HK-2 (cell line): ENCODE data around the gene SUPT7L.
"Not testable (repeated sequence)": the region's sequence is repeated elsewhere in the genome, so short reads cannot be mapped to it uniquely, and the experiment has no call there.

Experiments used
- DNase-seq: peaks from one replicate; pipeline ENCODE4 v3.0.0-alpha.2; 2018; ENCODE audit not compliant: unreplicated experiment

The SUPT7L gene

DNA sequence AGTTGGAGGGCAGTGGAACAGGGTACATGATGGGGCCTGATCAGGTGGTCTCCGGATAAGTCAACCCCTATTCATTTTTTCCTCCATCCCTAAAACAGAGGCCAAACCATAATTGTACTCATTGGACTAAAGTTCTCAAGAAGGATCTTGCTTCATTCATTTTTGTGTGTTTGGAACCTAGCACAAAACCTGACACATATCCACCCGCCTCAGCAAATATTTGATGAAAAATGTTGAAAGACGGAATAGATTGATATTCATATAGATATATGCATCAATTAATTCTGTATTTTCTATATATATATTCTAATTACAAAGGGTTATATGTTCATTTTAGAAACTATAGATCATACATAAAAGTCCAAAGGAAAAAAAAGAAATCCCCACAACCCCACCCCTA lies 22.2 kb upstream of the SUPT7L start:
- no peak for DNase-seq

DNA sequence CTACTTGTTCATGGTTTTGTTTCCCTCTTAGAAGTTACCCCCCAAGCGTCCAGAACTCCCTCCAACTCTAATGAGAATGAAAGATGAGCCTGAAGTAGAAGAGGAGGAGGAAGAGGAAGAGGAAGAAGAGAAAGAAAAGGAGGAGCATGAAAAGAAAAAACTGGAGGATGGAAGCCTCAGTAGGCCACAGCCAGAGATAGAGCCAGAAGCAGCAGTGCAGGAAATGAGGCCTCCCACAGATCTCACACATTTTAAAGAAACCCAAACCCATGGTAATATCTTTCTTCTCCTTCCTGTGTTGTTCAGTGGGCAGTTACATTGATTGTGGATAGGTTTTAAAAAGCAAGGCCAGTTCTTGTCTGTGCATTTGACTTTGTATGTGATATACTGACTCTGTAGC lies 21.6 kb upstream of the SUPT7L start:
- DNase-seq = not testable (repeated sequence)

DNA sequence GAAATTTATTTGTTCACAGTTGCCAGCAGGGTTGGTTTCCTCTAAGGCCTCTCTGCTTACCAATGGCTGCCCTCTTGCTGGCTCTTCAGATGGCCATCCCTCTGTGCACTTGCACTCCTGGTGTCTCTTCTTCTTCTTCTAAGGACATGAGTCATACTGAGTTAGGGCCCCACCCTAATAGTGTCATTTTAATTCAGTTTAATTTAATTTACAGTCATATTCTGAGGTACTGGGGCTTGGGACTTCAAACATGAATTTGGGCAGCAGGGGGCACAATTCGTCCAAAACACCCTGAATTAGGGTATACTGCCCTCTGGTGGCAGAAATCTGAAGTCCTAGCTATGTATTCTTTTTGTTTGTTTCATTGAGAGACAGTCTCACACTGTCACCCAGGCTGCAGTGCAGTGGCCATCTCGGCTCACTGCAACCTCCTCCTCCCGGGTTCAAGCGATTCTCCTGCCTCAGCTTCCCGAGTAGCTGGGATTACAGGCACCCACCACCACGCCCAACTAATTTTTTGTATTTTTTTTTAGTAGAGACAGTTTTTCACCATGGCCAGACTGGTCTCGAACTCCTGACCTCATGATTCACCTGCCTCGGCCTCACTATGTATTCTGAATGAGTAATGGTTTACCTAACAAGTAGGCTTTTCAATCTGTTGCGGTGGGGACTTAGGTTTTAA lies 20.1 kb upstream of the SUPT7L start:
- DNase-seq = peak; percentile 72

DNA sequence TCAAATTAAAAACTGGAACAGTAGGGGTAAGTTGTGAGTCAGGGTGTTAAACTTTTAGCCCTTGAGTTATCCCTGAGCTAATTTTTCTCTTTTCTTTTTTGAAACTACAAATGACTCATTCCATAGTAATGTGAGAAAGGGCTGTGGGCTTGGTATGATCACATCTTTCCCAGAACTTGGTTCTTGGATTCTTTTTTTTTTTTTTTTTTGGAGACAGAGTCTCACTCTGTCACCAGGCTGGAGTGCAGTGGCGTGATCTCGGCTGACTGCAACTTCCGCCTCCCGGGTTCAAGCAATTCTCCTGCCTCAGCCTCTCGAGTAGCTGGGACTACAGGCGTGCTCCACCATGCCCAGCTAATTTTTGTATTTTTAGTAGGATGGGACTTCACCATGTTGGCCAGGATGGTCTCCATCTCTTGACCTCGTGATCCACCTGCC lies 18.9 kb upstream of the SUPT7L start:
- DNase-seq = not testable (repeated sequence)

DNA sequence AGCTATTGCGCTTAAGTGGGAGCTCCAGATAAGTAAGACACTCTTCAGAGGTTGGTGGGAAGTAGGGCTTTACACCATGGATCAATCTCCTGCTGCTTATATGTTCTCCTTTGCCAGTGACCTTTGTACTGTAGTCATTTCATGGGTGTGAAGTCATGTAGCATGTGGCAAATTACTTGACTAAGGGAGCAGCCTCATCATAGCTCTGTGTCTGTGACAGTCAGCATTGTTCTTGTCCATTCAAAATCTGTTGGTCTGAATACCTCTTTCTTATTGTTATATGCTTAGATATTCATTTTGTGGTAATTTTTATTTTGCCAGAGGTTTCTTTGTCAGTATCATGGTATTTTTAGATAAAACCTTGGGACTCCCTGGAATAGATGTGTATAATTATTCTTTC lies 18.4 kb upstream of the SUPT7L start:
- no peak for DNase-seq

DNA sequence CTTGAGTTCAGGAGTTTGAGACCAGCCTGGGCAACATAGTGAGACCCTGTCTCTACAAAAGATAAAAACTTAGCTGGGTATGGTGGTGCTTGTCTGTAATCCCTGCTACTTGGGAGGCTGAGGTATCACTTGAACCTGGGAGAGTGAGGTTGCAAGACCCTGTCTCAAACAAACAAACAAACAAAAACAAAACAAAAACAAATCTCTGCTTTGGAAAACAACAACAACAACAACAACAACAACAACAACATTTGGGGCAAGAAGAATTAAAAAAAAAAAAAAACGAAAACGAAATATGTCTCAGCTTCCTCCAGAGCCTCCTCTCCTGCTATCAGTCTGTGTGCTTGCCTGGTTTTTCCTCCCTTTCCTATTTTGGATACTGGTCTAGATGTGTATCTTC lies 17.2 kb upstream of the SUPT7L start:
- DNase-seq = no peak

DNA sequence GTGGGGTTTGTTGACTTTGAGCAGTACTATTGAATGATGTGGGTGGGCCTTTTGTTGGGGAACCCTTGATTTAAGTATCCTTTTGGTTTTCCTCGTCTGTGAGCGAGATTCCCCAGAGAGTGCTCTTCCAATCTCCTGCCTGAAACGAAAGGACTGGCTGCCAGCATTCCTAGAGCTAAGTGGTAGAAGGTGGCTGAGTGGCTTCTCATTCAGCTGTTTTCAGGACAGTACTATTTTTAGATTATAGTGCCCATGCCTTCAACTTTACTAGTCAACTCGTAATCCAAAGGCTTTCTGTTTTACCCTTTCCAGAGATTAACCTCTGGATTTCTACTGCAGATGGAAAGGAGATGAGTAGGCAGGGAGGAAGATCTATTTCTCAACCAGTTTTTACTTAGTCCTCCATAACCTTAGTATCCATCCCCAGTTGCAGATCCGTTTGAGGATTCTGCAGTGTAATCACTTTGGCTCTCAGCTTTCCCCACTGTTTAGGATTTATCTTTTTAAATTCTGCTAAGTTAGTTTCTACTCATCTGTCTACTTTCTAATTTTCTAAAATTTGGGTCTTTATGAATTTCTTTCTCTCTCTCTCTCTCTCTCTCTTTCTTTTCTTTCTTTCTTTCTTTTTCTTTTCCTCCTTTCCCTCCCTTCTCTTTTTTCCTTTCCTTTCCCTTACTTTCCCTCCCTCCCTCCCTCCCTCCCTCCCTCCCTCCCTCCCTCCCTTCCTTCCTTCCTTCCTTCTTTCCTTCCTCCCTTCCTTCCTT lies 9.5 kb upstream of the SUPT7L start:
- DNase-seq = no peak

DNA sequence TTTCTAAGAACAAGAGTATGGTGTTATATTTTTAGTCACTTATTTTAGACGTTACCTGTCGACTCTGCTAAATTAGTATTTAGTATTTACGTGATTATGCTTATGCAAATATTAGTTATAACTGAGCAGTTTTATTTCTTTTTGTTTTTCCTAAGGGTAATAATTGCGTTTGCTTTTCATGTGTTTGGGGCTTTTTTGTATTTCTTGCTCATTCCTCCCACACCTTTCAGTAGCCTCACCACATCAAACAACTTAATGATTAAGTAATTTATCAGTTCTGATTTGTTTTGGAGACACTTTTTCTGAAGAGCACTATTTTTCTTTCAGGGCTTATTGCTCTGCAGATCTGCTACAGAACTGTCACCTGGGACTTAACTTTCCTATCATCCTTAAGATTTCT lies 7.8 kb upstream of the SUPT7L start:
- DNase-seq = no peak

DNA sequence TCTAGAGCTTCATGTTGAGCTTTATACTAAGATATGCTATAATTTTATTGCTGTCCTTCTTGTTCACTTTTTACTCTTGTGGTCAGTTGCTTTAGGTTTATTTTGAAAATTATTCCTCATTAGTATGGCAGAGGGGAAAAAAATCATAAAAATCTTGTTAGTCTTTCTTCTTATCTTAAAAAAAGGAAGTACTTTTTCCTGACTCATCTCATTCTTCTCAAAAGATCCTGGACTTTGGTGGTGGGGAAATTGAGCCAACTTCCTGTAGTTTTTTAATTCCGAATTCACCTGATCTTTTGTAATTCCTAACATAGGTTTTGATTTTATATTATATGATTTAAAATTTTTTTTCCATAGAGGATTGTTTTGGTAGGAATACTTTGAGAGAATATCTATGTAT lies 4.0 kb upstream of the SUPT7L start:
- no peak for DNase-seq

DNA sequence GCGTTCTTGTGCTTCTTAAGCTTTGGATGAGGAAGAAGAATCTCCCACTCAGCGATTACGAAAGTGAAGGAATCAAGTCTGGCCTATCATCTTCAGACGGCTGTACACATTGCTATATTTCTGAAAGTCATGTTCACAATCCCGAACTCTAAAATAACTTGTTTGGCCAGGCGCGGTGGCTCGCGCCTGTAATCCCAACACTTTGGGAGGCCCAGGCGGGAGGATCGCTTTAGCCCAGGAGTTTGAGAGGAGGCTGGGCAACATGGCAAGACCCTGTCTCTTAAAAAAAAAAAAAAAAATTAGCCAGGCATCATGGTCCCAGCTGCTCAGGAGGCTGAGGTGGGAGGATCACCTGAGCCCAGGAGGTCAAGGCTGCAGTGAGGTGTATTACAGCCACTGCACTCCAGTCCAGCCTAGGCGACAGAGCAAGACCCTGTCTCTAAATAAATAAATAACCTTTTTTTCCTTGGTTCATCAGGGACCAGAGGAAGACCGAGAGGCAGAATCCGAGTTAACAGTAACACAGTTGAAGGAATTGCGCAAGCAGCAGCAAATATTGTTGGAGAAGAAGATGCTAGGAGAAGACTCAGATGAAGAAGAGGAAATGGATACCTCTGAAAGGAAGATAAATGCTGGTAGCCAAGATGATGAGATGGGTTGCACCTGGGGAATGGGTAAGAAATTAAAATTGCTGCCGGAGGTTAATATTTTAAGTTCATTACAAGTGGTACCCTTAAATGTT lies 1.4 kb upstream of the SUPT7L start:
- DNase-seq = no peak

DNA sequence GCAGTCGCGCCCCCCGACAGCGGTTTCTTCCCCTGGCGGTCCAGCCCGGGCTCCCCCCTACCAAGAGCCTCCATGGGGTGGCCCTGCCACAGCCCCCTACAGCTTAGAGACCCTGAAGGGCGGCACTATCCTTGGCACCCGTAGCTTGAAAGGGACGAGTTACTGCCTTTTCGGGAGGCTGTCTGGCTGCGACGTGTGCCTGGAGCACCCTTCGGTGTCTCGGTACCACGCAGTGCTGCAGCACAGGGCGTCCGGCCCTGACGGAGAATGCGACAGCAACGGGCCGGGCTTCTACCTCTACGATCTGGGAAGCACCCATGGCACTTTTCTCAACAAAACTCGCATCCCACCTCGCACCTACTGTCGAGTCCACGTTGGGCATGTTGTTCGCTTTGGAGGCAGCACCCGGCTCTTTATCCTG lies 750 bp upstream of the SUPT7L start:
- no peak for DNase-seq

DNA sequence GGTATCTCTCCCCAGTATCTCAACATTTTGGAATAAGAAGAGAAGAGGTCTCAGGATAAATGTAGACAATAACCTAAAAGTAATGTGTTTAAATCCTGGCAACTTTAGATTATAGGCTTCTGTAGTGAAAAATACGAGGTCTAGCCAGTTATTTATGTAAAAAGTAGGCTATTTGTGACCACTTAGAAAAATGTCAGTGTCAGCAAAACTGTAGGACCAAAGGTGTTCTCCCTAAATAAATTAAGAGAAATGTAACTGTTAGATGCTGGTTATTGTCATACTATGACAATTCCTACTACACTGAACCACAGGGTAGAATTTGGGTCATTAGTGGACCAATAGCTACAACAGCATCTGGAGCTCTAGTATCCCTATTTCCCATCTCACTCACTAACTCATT lies 2.0 kb downstream of the SUPT7L start:
- no peak for DNase-seq

DNA sequence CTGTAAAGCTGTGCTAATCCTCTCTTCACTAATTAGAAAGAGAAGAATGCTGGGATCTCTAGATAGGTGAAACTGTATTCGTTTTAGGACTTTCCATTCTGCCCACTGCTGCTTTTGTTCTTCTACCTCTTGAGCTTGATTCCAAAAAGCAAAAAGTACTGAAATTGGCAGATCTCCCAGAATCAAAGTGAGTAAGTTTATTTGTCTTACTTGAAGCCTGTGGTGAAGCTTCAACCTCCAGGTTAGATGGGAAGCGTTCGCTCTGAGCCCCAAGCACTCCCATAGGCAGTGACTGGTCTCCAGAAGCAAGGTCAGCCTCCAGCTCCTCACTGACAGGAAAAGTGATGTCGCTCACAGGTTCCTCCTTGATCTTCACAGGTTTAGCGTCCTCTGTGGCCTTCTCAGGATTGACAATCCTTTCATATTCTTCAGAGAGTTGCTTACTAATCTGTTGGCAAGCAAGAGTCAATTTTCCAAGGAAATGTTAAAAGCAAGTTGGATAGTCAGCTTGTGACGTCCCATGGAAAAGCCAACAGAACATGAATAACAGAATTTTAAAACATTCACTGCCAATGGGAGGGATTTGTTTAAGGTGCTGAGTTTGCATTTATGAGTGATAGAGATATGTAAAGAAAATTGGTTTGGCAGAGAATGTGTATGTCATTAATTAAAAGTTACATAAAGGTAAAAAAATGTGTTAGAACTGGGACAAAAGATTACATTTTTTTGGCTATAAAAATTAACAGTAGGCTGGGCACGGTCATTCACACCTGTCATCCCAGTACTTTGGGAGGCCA lies 8.1 kb downstream of the SUPT7L start:
- DNase-seq = no peak

DNA sequence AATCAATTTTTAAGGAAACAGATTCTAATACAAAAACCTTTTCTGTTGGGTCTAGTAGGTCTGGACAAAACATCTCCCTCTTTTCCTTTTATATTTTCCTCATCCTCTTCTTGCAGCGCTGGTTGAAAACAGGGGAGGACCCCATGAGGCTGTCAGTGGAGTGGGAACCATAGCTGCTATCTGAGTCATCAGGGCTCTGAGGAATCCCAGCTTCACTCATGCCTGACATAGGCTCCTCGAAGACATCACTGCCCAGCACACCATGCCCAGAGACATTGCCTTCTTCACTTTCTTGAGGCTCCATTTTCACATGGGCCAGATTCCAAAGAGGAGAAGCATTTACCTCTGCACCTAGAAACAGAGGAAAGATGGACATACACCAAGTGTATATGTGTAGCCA lies 10.0 kb downstream of the SUPT7L start:
- peak; percentile 50 for DNase-seq

DNA sequence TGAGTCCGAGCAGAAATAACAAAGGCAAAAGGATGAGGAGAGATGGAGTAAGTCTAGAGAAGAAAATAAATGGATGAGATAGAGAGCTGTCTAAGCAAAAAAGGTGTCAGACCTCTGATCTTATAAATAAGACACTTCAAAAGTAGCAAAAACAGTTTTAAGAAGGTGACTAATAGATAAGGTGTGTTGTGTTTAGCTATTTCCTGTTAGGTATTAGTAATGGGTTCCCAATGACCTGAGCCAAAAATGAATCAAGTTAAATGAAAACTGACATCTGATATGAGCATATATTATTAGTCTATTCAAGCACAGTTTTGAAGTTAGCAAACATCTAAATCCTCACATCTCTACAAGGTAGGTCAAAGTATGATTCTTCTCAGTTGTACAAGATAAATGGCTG lies 10.6 kb downstream of the SUPT7L start:
- DNase-seq = no peak

DNA sequence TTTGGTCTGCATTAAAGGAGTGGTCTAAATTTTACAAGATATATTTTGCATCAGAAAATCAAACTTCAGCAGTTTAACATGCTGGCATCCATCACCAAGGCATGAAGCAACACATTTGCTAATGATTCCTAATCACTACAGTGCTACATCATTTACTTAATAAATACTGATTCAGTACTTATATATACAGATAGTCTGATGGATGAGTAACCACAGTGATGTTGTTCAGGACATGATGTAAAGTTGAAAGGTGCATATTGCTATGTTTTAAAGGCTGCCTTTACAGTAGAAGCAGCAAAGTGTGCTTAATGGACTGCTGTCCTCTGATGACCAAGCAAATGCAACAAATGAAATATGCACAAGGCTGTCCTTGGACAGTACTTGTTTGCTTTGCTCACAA lies 11.1 kb downstream of the SUPT7L start:
- DNase-seq = no peak

DNA sequence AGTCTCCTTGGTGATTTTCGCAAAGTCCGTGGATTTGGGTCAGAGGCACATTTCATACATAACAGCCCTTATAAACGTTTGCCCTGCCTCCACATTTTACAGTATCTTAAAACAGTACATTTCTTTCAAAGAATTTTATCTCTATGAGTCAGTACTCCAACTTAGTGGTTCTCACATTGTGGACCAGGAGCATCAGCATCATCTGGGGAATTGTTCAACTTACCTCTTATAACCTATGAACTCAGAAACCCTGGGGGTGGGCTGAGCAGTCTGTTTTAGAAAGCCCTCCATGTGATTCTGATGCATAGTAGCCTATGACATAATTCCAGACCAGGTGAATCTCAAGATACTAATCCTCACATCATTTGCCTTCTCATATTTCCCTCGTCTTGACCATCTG lies 12.4 kb downstream of the SUPT7L start:
- no peak for DNase-seq

DNA sequence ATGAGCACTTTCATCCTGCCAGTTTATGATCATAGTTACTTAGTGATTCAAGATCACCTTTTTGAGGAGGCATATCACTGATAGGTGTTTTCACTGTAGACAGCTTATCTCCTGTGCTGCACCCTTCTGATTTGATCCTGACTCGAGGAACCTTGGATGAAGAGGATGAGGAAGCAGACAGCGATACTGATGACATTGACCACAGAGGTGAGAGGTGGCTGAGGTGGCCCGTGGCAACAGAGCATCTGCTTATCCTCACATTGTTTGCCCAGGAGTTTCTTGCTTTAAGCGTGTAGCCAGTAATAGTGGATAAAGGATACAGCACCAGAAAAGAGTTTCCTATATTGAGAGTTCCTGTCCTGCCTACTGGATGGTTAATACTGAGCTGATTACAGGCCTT lies 15.7 kb downstream of the SUPT7L start:
- DNase-seq = no peak

DNA sequence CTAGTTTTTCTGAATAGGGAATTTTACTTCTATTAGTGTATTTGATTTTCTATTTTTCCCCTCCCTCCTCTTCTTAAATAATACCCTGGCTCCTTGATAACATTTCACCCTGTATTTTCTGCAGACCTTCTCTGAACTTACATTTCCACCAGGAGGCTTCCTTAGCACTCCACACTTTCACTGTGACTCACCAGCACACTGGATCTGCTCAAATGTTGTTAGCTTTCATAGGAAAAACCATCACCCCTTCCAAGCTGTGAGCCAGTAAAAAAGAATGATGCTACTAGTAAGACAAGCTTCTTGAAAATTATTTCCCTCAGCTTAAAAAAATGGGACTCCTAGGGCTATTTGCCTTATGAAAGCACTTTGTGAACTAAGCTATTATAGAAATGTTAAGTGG lies 16.1 kb downstream of the SUPT7L start:
- DNase-seq = no peak

DNA sequence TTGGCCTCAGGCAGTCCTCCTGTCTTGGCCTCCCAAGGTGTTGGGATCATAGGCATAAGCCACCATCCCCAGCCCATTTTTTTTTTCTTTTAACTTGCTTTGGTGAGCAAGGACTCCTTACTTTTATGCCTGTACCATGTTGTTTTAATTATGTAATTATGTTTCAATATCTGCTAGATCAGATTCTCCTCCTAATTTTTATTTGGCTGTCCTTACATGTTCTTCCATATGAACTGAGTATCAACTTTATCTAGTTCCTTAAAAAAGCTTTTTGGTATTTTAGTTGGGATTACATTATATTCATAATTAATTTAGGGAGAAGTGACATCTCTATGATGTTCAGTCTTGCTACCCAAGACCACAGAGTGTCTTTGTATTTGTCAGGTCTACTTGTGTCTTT lies 18.2 kb downstream of the SUPT7L start:
- DNase-seq = no peak

DNA sequence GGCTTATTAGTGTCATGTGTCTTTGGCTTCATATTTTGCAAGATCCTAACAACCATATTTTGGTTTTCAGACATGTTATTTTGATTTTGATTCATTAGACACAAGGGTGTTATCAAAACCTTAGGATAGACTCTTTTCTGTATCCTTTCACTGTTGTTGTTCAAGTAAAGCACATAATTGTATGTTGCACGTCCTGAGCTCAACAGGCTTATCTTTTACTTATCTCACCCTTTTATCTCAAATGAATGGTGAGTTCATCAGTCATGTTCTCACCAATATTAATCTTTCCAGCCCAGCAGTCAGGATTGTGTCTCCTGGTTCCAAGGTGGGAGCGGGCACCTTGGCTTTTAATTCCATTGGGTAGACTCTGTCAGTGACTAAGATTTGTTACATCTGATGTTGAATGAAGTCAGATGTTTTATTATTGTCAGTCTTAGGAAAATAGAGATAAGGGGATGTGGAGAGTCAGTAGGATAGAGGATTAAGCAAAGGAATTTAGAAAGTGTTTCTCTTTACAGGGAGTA lies 22.6 kb downstream of the SUPT7L start:
- no peak for DNase-seq

DNA sequence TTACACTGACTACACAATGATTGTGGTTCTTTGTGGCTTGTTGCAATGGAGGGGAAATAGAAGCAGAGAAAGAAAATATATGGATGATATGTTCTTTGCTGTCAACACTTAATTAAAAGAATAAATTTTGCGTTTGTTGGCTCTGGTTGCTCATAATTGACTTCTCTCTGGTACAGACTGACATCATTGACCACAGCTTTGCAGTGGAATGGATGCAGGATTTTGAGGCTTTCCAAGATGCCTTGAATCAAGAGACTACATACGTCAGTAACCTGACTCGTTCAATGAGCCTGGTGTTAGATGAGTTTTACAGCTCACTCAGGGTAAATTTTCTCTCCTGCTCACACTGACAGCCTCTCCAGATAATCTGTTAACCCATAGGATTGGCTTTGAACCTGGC lies 24.7 kb downstream of the SUPT7L start:
- no peak for DNase-seq
